IMR-90 (cell line): ENCODE results near the gene KRT79. TPM values are rescaled to one million over a fixed set of nuclear protein-coding genes. Genes with fewer than 3 reads are reported as not detected.

Experiments used
- ATAC-seq: fragments of 200-7000 bp; cut with Tn5 transposase; 2 replicates; pipeline ENCODE4 v1.9.1; 2020; ENCODE audit warnings: low read depth, mild to moderate bottlenecking, moderate library complexity
- BruUV-seq: library from RNA; stranded (reverse); fragments of 400-500 nt; replicated peaks from 2 replicates; lab custom pipeline; 2021; lab: Mats Ljungman, UMichigan
- CTCF ChIA-PET: fragments of 300-600 bp; formaldehyde crosslinking; extraction: SDS; loops from one replicate; lab custom pipeline; 2021; ENCODE audit warnings: antibody characterized with exemption; lab: Yijun Ruan, JAX
- POLR2A ChIA-PET: fragments of 300-600 bp; sonication (Branson Sonifier 250); formaldehyde crosslinking; loops from one replicate; lab custom pipeline; 2022; ENCODE audit warnings: antibody characterized with exemption; ENCODE audit not compliant: unreplicated experiment; lab: Charles Lee
- DNase-seq: peaks from one replicate; pipeline ENCODE4 v3.0.0; 2013
- H2AFZ ChIP-seq: replicated peaks from 2 replicates; pipeline ENCODE3; 2013; ENCODE audit warnings: low read length, mild to moderate bottlenecking; ENCODE audit not compliant: poor library complexity
- H2AK5ac ChIP-seq: 2 replicates; pipeline ENCODE4 v1.6.1; 2013; ENCODE audit warnings: low read depth, low read length, inconsistent platforms
- H2AK9ac ChIP-seq: replicated peaks from 2 replicates; pipeline ENCODE3; 2013; ENCODE audit warnings: mild to moderate bottlenecking, low read depth, low read length, moderate library complexity; ENCODE audit not compliant: poor library complexity
- H2BK120ac ChIP-seq: 2 replicates; pipeline ENCODE4 v1.6.1; 2013; ENCODE audit warnings: low read depth, low read length, inconsistent platforms
- H2BK15ac ChIP-seq: 3 replicates; pipeline ENCODE4 v1.6.1; 2013; ENCODE audit warnings: low read depth, low read length, inconsistent platforms
- H2BK20ac ChIP-seq: 2 replicates; pipeline ENCODE4 v1.6.1; 2013; ENCODE audit warnings: low read depth, mild to moderate bottlenecking, inconsistent platforms, low read length, moderate library complexity
- H2BK5ac ChIP-seq: 2 replicates; pipeline ENCODE4 v1.6.1; 2013; ENCODE audit warnings: mild to moderate bottlenecking, low read depth, low read length, inconsistent platforms; ENCODE audit not compliant: poor library complexity, severe bottlenecking
- H3K14ac ChIP-seq: replicated peaks from 2 replicates; pipeline ENCODE4 v1.6.1; 2013; ENCODE audit warnings: low read depth, low read length, inconsistent platforms
- H3K18ac ChIP-seq: 2 replicates; pipeline ENCODE4 v1.6.1; 2013; ENCODE audit warnings: low read depth, low read length, control low read depth
- H3K23ac ChIP-seq: 2 replicates; pipeline ENCODE4 v1.6.1; 2013; ENCODE audit warnings: low read depth, low read length, inconsistent platforms
- H3K27ac ChIP-seq: 2 replicates; pipeline ENCODE4 v1.5.1; 2013; ENCODE audit warnings: mild to moderate bottlenecking, control low read depth, low read length; ENCODE audit not compliant: insufficient read depth
- H3K27me3 ChIP-seq: 2 replicates; pipeline ENCODE4 v1.6.1; 2013; ENCODE audit warnings: low read length; ENCODE audit not compliant: control insufficient read depth, insufficient read depth
- H3K36me3 ChIP-seq: 2 replicates; pipeline ENCODE4 v1.6.1; 2013; ENCODE audit warnings: low read length, mixed read lengths; ENCODE audit not compliant: control insufficient read depth, insufficient read depth
- H3K4ac ChIP-seq: 2 replicates; pipeline ENCODE4 v1.6.1; 2013; ENCODE audit warnings: low read depth, low read length, inconsistent platforms
- H3K4me1 ChIP-seq: 2 replicates; pipeline ENCODE4 v1.6.1; 2013; ENCODE audit warnings: low read length, mixed read lengths; ENCODE audit not compliant: control insufficient read depth, insufficient read depth
- H3K4me2 ChIP-seq: 2 replicates; pipeline ENCODE4 v1.6.1; 2013; ENCODE audit warnings: low read depth, mild to moderate bottlenecking, control low read depth, low read length, moderate library complexity
- H3K4me3 ChIP-seq: 2 replicates; pipeline ENCODE4 v1.5.1; 2013; ENCODE audit warnings: low read depth, mild to moderate bottlenecking, control low read depth, low read length, moderate library complexity; ENCODE audit not compliant: insufficient read depth
- H3K56ac ChIP-seq: 2 replicates; pipeline ENCODE4 v1.6.1; 2013; ENCODE audit warnings: low read length, inconsistent platforms; ENCODE audit not compliant: insufficient read depth; ENCODE audit errors: extremely low read depth
- H3K79me1 ChIP-seq, 2 experiments: 2 replicates each; pipeline ENCODE4 v1.6.1; 2013; ENCODE audit warnings: low read length in 2 of 2, inconsistent platforms in 1 of 2, low read depth in 1 of 2
- H3K9ac ChIP-seq: 2 replicates; pipeline ENCODE4 v1.6.1; 2013; ENCODE audit warnings: low read depth, low read length, control low read depth
- H3K9me1 ChIP-seq: 2 replicates; pipeline ENCODE4 v1.6.1; 2013; ENCODE audit warnings: low read length, inconsistent platforms; ENCODE audit not compliant: insufficient read depth
- H3K9me3 ChIP-seq: 2 replicates; pipeline ENCODE4 v1.6.1; 2013; ENCODE audit warnings: low read length; ENCODE audit not compliant: control insufficient read depth, insufficient read depth
- H4K20me1 ChIP-seq: 2 replicates; pipeline ENCODE4 v1.6.1; 2013; ENCODE audit warnings: low read length, inconsistent platforms; ENCODE audit not compliant: insufficient read depth
- H4K5ac ChIP-seq: 2 replicates; pipeline ENCODE4 v1.6.1; 2013; ENCODE audit warnings: mild to moderate bottlenecking, low read depth, low read length, control low read depth
- H4K8ac ChIP-seq, 2 experiments: 2 replicates each; pipeline ENCODE4 v1.6.1; 2013; ENCODE audit warnings: low read depth in 2 of 2, low read length in 2 of 2, control low read depth in 1 of 2, inconsistent platforms in 1 of 2
- H4K91ac ChIP-seq: 2 replicates; pipeline ENCODE4 v1.6.1; 2013; ENCODE audit warnings: low read depth, low read length, inconsistent platforms; ENCODE audit not compliant: insufficient read depth
- BHLHE40 ChIP-seq: fragments of 150-350 bp; IDR thresholded peaks from 2 replicates; pipeline ENCODE4 v1.6.1; 2016; ENCODE audit warnings: mild to moderate bottlenecking, low read depth, low read length
- CEBPB ChIP-seq: IDR thresholded peaks from 2 replicates; pipeline ENCODE4 v1.6.1; 2012; ENCODE audit warnings: low read depth, low read length, improper control_type of control experiment
- CHD1 ChIP-seq: IDR thresholded peaks from 2 replicates; pipeline ENCODE4 v1.6.1; 2012; ENCODE audit warnings: low read depth, low read length, improper control_type of control experiment
- CTCF ChIP-seq: conservative IDR thresholded peaks from 2 replicates; pipeline ENCODE4 v1.5.1; 2012; ENCODE audit warnings: mild to moderate bottlenecking, low read depth, low read length, improper control_type of control experiment
- ELK1 ChIP-seq: fragments of 150-350 bp; IDR thresholded peaks from 2 replicates; pipeline ENCODE4 v1.6.1; 2016; ENCODE audit warnings: low read depth, mild to moderate bottlenecking, low read length, moderate library complexity, borderline replicate concordance
- FOS ChIP-seq: fragments of 150-350 bp; IDR thresholded peaks from 2 replicates; pipeline ENCODE4 v1.6.1; 2016; ENCODE audit warnings: low read depth, low read length
- MAFK ChIP-seq: IDR thresholded peaks from 2 replicates; pipeline ENCODE4 v1.6.1; 2012; ENCODE audit warnings: low read depth, low read length, improper control_type of control experiment
- MAZ ChIP-seq: IDR thresholded peaks from 2 replicates; pipeline ENCODE4 v1.6.1; 2012; ENCODE audit warnings: low read depth, mild to moderate bottlenecking, low read length, improper control_type of control experiment, moderate library complexity, borderline replicate concordance
- MXI1 ChIP-seq: IDR thresholded peaks from 2 replicates; pipeline ENCODE4 v1.6.1; 2012; ENCODE audit warnings: low read depth, mild to moderate bottlenecking, low read length, moderate library complexity, borderline replicate concordance
- NFE2L2 ChIP-seq: fragments of 150-350 bp; IDR thresholded peaks from 2 replicates; pipeline ENCODE4 v1.6.1; 2016; ENCODE audit warnings: low read depth, mild to moderate bottlenecking, low read length
- POLR2A ChIP-seq: IDR thresholded peaks from 2 replicates; pipeline ENCODE4 v1.6.1; 2012; ENCODE audit warnings: mild to moderate bottlenecking, low read depth, low read length
- RAD21 ChIP-seq: IDR thresholded peaks from 2 replicates; pipeline ENCODE4 v1.6.1; 2012; ENCODE audit warnings: low read length, improper control_type of control experiment
- RCOR1 ChIP-seq: IDR thresholded peaks from 2 replicates; pipeline ENCODE4 v1.6.1; 2012; ENCODE audit warnings: mild to moderate bottlenecking, low read length, improper control_type of control experiment; ENCODE audit not compliant: insufficient replicate concordance
- RFX5 ChIP-seq: IDR thresholded peaks from 2 replicates; pipeline ENCODE4 v1.8.0; 2012; ENCODE audit warnings: low read depth, mild to moderate bottlenecking, low read length, moderate library complexity
- SMC3 ChIP-seq: fragments of 150-350 bp; IDR thresholded peaks from 2 replicates; pipeline ENCODE4 v1.6.1; 2016; ENCODE audit warnings: low read depth, mild to moderate bottlenecking, antibody characterized with exemption, low read length, moderate library complexity
- USF2 ChIP-seq: fragments of 150-350 bp; IDR thresholded peaks from 2 replicates; pipeline ENCODE4 v1.6.1; 2017; ENCODE audit warnings: mild to moderate bottlenecking, antibody characterized with exemption, low read length, low read depth
- WGBS, 2 experiments: methylation state at CpG; one replicate each; pipeline versions ENCODE4 v1.1.5 to v1.1.7; 2013; ENCODE audit warnings: missing lambda C conversion rate in 2 of 2; ENCODE audit not compliant: insufficient read length in 1 of 2; ENCODE audit errors: extremely low coverage in 2 of 2; 5-methylcytosine and 5-hydroxymethylcytosine counted together
- dilution Hi-C: fragments of 300-500 bp; cut with HindIII; formaldehyde crosslinking; loops from one replicate; pipeline ENCODE4 v1.14.3; 2018; ENCODE audit warnings: low sequenced_read_pairs; ENCODE audit not compliant: unreplicated experiment
- in situ Hi-C: fragments of 300-500 bp; cut with MboI; formaldehyde crosslinking; loops from 3 replicates; pipeline ENCODE4 v1.14.3; 2019; ENCODE audit warnings: low sequenced_read_pairs, inconsistent platforms, mixed read lengths
- intact Hi-C: fragments of 100-400 bp; cut with micrococcal nuclease; formaldehyde crosslinking; loops from 2 replicates; pipeline ENCODE4 v1.10.0; 2022
- polyA plus RNA-seq, 3 experiments: library from polyadenylated mRNA; depleted of rRNA; stranded (reverse); fragments of >200 nt; gene quantifications; 2 replicates each; pipeline ENCODE4 v1.2.3, GENCODE V29; 2012; ENCODE audit warnings: low replicate concordance in 1 of 3
- total RNA-seq: library from RNA; depleted of rRNA; stranded (reverse); fragments of >200 nt; gene quantifications from 2 replicates; pipeline ENCODE4 v1.2.3, GENCODE V29; 2012

The KRT79 gene
- total and polyA plus RNA-seq, 2 of the 4 experiments (the other 2 are of a cell fraction) = under 0.01 to 0.24 TPM

GRCh38 chr12:52873513-52873831 lies 39.4 kb upstream of the KRT79 start:
- Histone ChIP-seq H3K79me1 (no peaks in the 10 kb centered on the region), H3K14ac (peak overlapping the region; percentile 35; the same call in 1 of the 2 replicates), H3K36me3 (no peaks in the 10 kb centered on the region), H4K20me1 (no peaks in the 10 kb centered on the region), H2AFZ (peak overlapping the region; percentile 88), H3K9ac (peak overlapping the region; percentile 56; the same call in 1 of the 2 replicates), H3K4me2 (peak overlapping the region; percentile 60), H3K9me3 (no peaks in the 10 kb centered on the region), H3K4ac (peak overlapping the region; percentile 83), H3K9me1 (peaks cover 23% of the 10 kb centered on the region), H4K91ac (peak overlapping the region; percentile 83), H4K8ac (peak overlapping the region; percentile 83 to 85; a peak in 3 of 4 replicates), H3K27me3 (no peaks in the 10 kb centered on the region), H3K4me1 (peaks cover 26% of the 10 kb centered on the region), H3K18ac (0 out of 2 replicates have a peak overlapping the region, but pooled peaks have one; percentile 14), H2BK5ac (no peak overlapping the region), H3K23ac (no peak overlapping the region), H2AK5ac (peak overlapping the region; percentile 62), H2BK15ac (peak overlapping the region; percentile 73; the same call in 2 of the 3 replicates), H3K4me3 (no peak overlapping the region), H3K27ac (peak overlapping the region; percentile 22; the same call in 1 of the 2 replicates), H2BK120ac (peak overlapping the region; percentile 82), H3K56ac (no peak overlapping the region), H4K5ac (peak overlapping the region; percentile 57), H2AK9ac (peak overlapping the region; percentile 58), H2BK20ac (0 out of 2 replicates have a peak overlapping the region, but pooled peaks have one; percentile 24)
- ATAC-seq = no peak
- 45% methylated on average over 3 of the region's 4 CpGs; no CpG with 5 or more reads in 1 of the 2 experiments for WGBS, 2 experiments
- intact Hi-C loops (loop anchor here (5.0 to 10.0 kb wide), 3 partner anchors 481 to 659 kb away; no protein-coding TSS in a partner anchor), dilution Hi-C loops (no loop called here), in situ Hi-C loops (no loop called here)
- ChIA-PET CTCF (interaction anchor here (0.6 to 1.5 kb wide), 4 partner anchors 8 to 751 kb away, joined by 3 to 7 read pairs (median 4); no protein-coding TSS in a partner anchor), POLR2A (no interaction called here)
- DNase-seq = no peak
- TF ChIP-seq FOS (no peak), MAZ (no peak), USF2 (no peak), CHD1 (no peak), SMC3 (no peak), POLR2A (no peak), CTCF (no peak), BHLHE40 (no peak), NFE2L2 (no peak), MXI1 (no peak), RAD21 (no peak), ELK1 (no peak), RCOR1 (no peak), CEBPB (no peak), MAFK (no peak), RFX5 (no peak)
- BruUV-seq = no TSS peak
